GF-D8 (cell line): ENCODE data around the gene OPRL1.

Experiments
- DNase-seq: peaks from one replicate; lab custom pipeline; 2025; lab: John Stamatoyannopoulos, UW

OPRL1 gene

GRCh38 chr20:64080013-64080812 is at the start of gene OPRL1:
TSS of gene OPRL1 (plus strand) at chr20:64080082. CDS start at chr20:64092721, 12,639 bp downstream.
- DNase-seq = peak; percentile 52

GRCh38 chr20:64030371-64031134 is 49.3 kb upstream of the OPRL1 start:
- no peak for DNase-seq

- no peak for DNase-seq
These were observed 48.0 kb upstream of the OPRL1 start for GRCh38 chr20:64031822-64032314.

DNA sequence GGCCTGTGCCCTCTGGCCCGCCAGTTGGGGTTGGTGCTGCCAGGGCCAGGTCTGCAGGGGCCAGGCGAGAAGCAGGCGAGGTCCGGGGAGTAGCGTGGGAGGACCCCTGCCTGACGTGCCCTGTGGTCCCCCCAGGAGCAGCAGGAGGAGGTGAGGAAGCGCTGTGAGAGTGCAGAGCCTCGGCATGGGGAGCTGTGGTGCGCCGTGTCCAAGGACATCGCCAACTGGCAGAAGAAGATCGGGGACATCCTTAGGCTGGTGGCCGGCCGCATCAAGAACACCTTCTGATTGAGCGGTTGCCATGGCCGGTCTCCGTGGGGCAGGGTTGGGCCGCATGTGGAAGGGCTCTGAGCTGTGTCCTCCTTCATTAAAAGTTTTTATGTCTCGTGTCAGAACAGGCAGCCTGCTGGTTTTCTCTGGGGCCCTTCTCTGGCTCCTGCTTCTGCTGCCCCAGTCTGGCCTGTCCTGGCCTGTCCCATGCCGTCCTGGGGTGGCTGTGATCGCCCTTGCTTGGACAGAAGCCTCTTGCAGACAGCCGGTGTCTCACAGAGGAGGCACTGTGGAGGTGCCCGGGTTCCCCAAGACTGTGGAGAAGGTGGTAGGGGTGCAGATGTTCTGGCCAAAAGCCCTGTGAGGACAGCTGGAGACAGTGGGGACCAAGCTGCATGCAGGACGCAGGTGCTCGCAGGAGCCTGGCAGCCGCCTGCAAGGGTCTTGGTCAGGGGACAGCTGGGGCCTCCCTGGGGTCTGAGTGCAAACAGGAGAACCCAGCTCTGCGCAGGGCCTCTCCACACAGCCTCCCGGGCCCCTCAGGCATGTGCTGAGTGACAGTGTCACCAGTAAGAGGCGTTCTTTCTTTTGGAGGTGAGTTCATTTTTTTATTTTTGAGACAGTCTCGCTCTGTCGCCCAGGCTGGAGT is 46.9 kb upstream of the OPRL1 start:
- no peak for DNase-seq

GRCh38 chr20:64033981-64034493 is 45.8 kb upstream of the OPRL1 start:
- no peak for DNase-seq

- no peak for DNase-seq
These were observed 44.6 kb upstream of the OPRL1 start for GRCh38 chr20:64035066-64035932.

GRCh38 chr20:64035933-64036345 is 43.9 kb upstream of the OPRL1 start, which contains the start of gene C20orf204:
TSS of gene C20orf204 (plus strand) at chr20:64036182. CDS start at chr20:64036324, 142 bp downstream.
- DNase-seq = no peak

- no peak for DNase-seq
These were observed 43.3 kb upstream of the OPRL1 start for GRCh38 chr20:64036346-64037198.

DNA sequence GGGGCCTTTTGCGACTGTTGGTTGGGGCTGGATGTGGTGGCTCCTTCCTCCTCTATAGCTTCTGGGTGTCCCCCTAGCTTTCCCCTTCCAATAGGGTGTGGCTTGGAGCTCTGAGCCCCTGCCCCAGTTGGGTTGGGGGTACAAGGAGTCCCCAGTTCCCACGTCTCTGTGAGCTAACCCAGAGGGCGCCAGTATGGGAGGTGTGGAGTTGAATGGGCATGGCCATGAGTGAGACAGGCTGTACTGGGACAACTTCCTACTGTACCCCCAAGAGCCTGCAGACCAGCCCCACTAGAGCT is 42.7 kb upstream of the OPRL1 start:
- no peak for DNase-seq

DNA sequence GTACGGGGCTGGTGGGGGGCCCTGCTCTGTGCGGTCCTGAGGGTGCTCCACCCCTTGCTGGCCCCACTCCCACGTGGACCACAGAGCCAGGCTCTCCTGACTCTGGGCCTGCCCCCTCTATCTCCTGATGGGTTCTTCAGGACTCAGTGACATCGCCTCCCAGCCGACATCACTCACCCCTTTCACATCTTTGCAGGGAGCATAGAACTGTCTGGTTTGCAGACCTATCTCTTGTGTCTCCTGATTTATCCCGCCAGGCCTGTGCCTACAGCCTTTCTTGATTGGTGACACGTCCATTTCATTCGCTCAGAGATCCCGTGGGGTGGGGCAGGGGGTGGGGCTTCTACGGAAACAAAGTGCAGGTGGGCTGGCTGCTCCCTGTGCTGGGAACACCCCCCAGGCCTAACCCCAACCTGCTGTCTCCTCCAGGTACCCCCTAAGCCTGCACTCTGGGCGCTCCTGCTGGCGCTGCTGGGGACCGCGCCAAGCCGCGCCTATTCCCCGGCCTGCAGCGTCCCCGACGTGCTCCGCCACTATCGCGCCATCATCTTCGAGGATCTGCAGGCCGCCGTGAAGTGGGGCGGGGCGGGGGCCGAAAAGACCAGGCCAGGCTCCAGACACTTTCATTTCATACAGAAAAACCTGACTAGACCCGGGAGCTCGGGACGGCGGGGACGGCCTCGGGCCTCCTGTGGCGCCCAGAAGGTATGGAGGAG is 42.2 kb upstream of the OPRL1 start:
- no peak for DNase-seq

DNA sequence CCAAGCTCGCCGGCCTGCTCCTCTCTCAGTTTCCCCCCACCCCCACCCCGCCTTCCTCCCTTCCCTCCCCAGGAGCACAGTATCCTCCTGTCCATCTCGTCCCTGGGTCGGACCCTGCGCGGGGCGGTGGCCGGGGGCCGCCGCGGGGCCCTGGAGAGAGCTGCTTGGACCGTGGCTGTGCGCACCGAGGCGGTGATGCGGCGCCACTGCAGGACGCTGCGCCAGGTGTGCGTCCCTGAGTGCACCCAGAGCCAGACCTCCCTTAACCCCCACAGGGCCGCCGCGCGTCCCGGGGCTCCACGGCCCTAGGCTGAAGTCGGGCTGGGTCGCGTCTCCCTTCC is 41.7 kb upstream of the OPRL1 start:
- DNase-seq = no peak

- peak; percentile 53 for DNase-seq
These were observed 41.2 kb upstream of the OPRL1 start for GRCh38 chr20:64038565-64039292.

DNA sequence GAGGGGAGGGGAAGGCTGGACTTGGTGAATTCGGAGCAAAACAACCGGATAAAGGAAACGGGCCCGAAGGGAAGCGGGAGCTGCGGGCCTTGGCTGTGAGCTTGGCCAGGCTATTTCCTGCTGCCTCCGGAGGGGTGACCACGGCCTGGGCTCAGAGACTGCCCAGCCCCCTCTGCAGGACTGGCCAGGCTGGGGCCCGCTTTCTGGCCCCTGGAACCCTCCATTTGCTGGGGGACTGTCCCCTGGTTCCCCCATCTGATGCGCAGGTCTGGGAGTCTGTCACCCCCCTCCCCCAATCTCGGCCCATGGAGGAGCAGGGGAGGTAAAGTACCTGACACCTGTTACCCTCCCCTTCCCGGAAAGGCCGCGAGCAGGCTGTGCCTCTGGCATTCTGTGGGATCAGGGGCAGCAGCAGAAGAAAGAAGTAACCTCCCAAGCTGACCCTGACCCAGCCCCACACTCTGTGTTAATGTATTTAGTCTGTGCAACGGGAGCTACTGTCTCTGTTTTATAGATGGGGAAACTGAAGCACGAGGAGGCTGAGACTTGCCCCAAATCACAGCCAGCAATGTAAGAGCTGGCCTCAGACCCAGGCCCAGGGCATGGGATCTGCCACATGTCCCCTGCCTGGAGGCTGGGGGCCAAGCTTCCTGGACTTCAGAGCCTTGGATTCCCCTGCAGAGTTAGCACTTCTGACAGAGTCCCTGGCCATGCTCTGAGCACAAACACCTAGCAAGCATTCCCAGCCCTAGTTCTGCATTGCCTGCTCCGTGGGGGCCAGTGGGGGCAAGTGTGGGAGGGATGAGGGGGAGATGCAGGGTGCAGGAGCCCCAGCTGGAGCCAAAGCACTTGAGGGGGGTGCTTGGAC is 40.4 kb upstream of the OPRL1 start:
- no peak for DNase-seq

DNA sequence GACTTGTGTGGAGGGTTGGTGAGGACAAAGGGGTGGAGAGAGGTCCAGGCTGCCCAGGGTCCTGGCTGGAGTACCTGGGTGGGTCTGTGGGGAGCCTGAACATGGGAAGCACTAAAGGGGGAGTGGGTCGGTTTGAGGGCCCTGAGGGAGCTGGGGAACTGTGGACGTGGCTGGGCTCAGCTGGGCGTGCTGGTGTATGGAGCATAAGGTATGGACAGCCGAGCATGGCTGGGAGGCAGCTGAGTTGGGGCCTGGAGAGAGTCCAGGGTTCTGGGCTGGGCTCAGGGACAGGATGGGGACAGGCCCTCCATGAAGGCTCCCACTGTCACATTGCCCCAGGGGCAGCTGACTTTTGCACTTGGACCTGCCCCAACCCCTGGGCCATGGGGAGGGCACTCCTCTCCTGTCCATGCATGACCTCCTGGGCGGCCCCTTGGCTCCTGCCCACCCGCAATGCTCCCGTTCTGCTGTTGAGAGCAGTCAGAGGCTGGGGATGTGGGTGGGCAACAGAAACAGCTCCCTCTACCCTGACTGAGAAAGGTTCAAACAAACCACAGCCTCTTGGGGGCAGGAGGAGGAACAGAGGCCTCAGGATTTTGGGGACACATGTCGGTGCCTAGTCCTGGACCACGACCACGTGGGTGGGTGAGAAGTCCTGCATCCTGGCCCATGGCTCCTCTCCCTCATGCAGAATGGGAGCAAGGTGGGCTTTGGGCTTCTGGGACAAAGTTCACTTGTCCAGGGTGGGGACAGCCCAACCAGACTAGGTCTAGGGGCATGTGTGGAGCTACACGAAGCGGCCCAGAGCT is 39.4 kb upstream of the OPRL1 start:
- no peak for DNase-seq

GRCh38 chr20:64041040-64041780 is 38.7 kb upstream of the OPRL1 start:
- peak; percentile 53 for DNase-seq

DNA sequence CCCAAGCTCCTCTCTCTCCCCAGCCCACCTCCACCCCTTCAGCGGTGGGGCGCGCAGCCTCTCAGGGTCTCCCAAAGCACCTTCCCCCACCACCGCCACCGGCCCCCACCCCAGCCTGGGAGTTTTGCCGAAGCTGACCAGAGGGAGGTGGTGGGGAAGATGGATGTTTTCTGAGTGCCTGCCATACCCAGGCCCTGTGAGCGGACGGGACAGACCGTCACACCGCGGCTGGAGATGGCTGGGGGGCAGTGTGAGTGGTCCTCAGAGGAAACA is 38.2 kb upstream of the OPRL1 start:
- no peak for DNase-seq
